K562 (cell line): ENCODE results near the gene ATF6B. TPM values are rescaled to one million over a fixed set of nuclear protein-coding genes. Genes with fewer than 3 reads are reported as not detected.

Experiments used
- ARID1B ChIP-seq: fragments of 450-650 bp; IDR thresholded peaks from 2 replicates; pipeline ENCODE4 v1.6.1; 2016; ENCODE audit warnings: antibody characterized with exemption, mild to moderate bottlenecking, inconsistent platforms
- ARNT ChIP-seq, 2 experiments: fragments of 450-650 bp; IDR thresholded peaks; 2 replicates each; pipeline ENCODE4 v1.6.1; 2016; ENCODE audit warnings: mild to moderate bottlenecking in 1 of 2
- BHLHE40 ChIP-seq: IDR thresholded peaks from 2 replicates; pipeline ENCODE4 v1.6.1; 2011; ENCODE audit warnings: low read length, improper control_type of control experiment
- CBX2 ChIP-seq: fragments of 200-600 bp; sonication (generic); IDR thresholded peaks from one replicate; pipeline ENCODE4 v1.6.1; 2012; ENCODE audit warnings: mild to moderate bottlenecking, low read length, inconsistent platforms; ENCODE audit not compliant: insufficient read depth, poor library complexity, severe bottlenecking
- CSDE1 ChIP-seq, 2 experiments: fragments of 450-650 bp; IDR thresholded peaks; 2 replicates each; pipeline ENCODE4 v1.6.1; 2016; ENCODE audit warnings: mild to moderate bottlenecking in 1 of 2
- CTBP1 ChIP-seq: fragments of 450-650 bp; IDR thresholded peaks from 2 replicates; pipeline ENCODE4 v1.6.1; 2016; ENCODE audit warnings: borderline replicate concordance
- ETV6 ChIP-seq, 3 experiments: fragments of 150-350 bp in 1 of 3; sonication (generic) in 1 of 3; formaldehyde crosslinking in 1 of 3; IDR thresholded peaks; 2 replicates each; pipeline versions ENCODE4 v1.6.1 to v1.8.0; 2014 to 2022; ENCODE audit warnings: borderline replicate concordance in 2 of 3, low read depth in 2 of 3, antibody characterized with exemption in 1 of 3, low read length in 1 of 3, mild to moderate bottlenecking in 1 of 3, missing genetic modification reagents in 1 of 3
- FOXJ2 ChIP-seq: fragments of 200-800 bp; sonication (Bioruptor generic); IDR thresholded peaks from 2 replicates; pipeline ENCODE4 v1.6.1; 2016; ENCODE audit warnings: missing genetic modification characterization, missing compliant biosample characterization
- GATAD2A ChIP-seq: fragments of 450-650 bp; IDR thresholded peaks from 2 replicates; pipeline ENCODE4 v1.6.1; 2017
- HCFC1 ChIP-seq: IDR thresholded peaks from 2 replicates; pipeline ENCODE4 v1.6.1; 2012; ENCODE audit warnings: low read depth, low read length, improper control_type of control experiment
- HEY1 ChIP-seq: fragments of 250-450 bp; sonication (Bioruptor Pico); IDR thresholded peaks from 2 replicates; pipeline ENCODE4 v1.5.0; 2020; ENCODE audit warnings: mild to moderate bottlenecking, moderate library complexity, borderline replicate concordance
- ILF3 ChIP-seq: fragments of 450-650 bp; IDR thresholded peaks from 2 replicates; pipeline ENCODE4 v1.6.1; 2018; ENCODE audit warnings: antibody characterized with exemption, mild to moderate bottlenecking, moderate library complexity, borderline replicate concordance
- LCOR ChIP-seq: sonication (generic); formaldehyde crosslinking; IDR thresholded peaks from 2 replicates; pipeline ENCODE4 v1.8.0; 2022; ENCODE audit warnings: mild to moderate bottlenecking, missing genetic modification reagents
- MCM5 ChIP-seq: fragments of 450-650 bp; IDR thresholded peaks from 2 replicates; pipeline ENCODE4 v1.6.1; 2016; ENCODE audit warnings: low read depth
- NFXL1 ChIP-seq: fragments of 450-650 bp; formaldehyde crosslinking; IDR thresholded peaks from 2 replicates; pipeline ENCODE4 v1.4.0; 2021; ENCODE audit warnings: mild to moderate bottlenecking
- PHF20 ChIP-seq: fragments of 450-650 bp; IDR thresholded peaks from 2 replicates; pipeline ENCODE4 v1.6.1; 2018; ENCODE audit not compliant: partially characterized antibody
- RBM15 ChIP-seq: fragments of 200-400 bp; formaldehyde crosslinking; IDR thresholded peaks from 2 replicates; pipeline ENCODE4 v1.6.1; 2018; ENCODE audit warnings: mild to moderate bottlenecking, low read length, moderate library complexity; ENCODE audit not compliant: insufficient read depth
- SAP30 ChIP-seq: fragments of 200-600 bp; sonication (generic); IDR thresholded peaks from 2 replicates; pipeline ENCODE4 v1.6.1; 2012; ENCODE audit warnings: borderline replicate concordance, low read depth, mild to moderate bottlenecking, moderate library complexity, low read length, control low read depth, inconsistent platforms; ENCODE audit not compliant: insufficient read depth, poor library complexity, severe bottlenecking
- SMAD2 ChIP-seq: fragments of 150-350 bp; IDR thresholded peaks from 2 replicates; pipeline ENCODE4 v1.6.1; 2014; ENCODE audit warnings: low read depth, mild to moderate bottlenecking, low read length
- TCF3 ChIP-seq: sonication (generic); formaldehyde crosslinking; IDR thresholded peaks from 2 replicates; pipeline ENCODE4 v1.4.0; 2020; ENCODE audit warnings: mild to moderate bottlenecking, missing genetic modification reagents
- TRIM24 ChIP-seq, 2 experiments: fragments of 450-650 bp; IDR thresholded peaks; 2 replicates each; pipeline ENCODE4 v1.6.1; 2016
- U2AF1 ChIP-seq: fragments of 200-400 bp; formaldehyde crosslinking; optimal IDR thresholded peaks from 2 replicates; pipeline ENCODE3; 2017; ENCODE audit warnings: mild to moderate bottlenecking, low read depth, low read length, moderate library complexity
- ZEB2 ChIP-seq: fragments of 450-650 bp; IDR thresholded peaks from 2 replicates; pipeline ENCODE4 v1.6.1; 2016
- ZNF444 ChIP-seq: fragments of 250-450 bp; sonication (Bioruptor Pico); IDR thresholded peaks from 2 replicates; pipeline ENCODE4 v1.4.0; 2020; ENCODE audit warnings: mild to moderate bottlenecking, moderate library complexity
- ZNF512 ChIP-seq: IDR thresholded peaks from 2 replicates; pipeline ENCODE4 v1.6.1; 2016; ENCODE audit warnings: missing genetic modification characterization, missing compliant biosample characterization
- ZNF695 ChIP-seq: fragments of 450-650 bp; formaldehyde crosslinking; IDR thresholded peaks from 2 replicates; pipeline ENCODE4 v1.4.0; 2020; ENCODE audit warnings: mild to moderate bottlenecking, moderate library complexity
- ZNF740 ChIP-seq, 3 experiments: fragments of 200-800 bp in 1 of 3; sonication (Bioruptor generic) in 1 of 3; sonication (generic) in 1 of 3; formaldehyde crosslinking in 1 of 3; IDR thresholded peaks; 2 replicates each; pipeline versions ENCODE4 v1.6.1 to v1.8.0; 2016 to 2022; ENCODE audit warnings: mild to moderate bottlenecking in 2 of 3, missing compliant biosample characterization in 2 of 3, missing genetic modification characterization in 2 of 3, missing genetic modification reagents in 1 of 3
- ZZZ3 ChIP-seq: fragments of 450-650 bp; IDR thresholded peaks from 2 replicates; pipeline ENCODE4 v1.6.1; 2016; ENCODE audit warnings: antibody characterized with exemption, mild to moderate bottlenecking, moderate library complexity
- polyA plus RNA-seq, 8 experiments: library from polyadenylated mRNA; depleted of rRNA in 4 of 8; stranded (reverse) in 5 of 8; unstranded in 3 of 8; fragments of >200 nt; fragmentation: Nextera tagmentation in 2 of 8; fragmentation: Illumina TruSeq in 1 of 8; extraction: Ambion mirVana in 2 of 8; extraction: Trizol in 1 of 8; gene quantifications; 2 replicates each; pipeline versions ENCODE4 v1.2.1 to v1.2.3, GENCODE V29; 2011 to 2014; ENCODE audit warnings: inconsistent platforms in 1 of 8, missing spikeins in 1 of 8
- total RNA-seq, 7 experiments: library from RNA; depleted of rRNA in 6 of 7; stranded (reverse); fragments of >200 nt in 6 of 7; fragmentation: Illumina TruSeq in 2 of 7; extraction: Trizol in 2 of 7; gene quantifications; 2 replicates each; pipeline versions ENCODE4 v1.2.1 to v1.2.3, GENCODE V29; 2011 to 2021; ENCODE audit warnings: low replicate concordance in 1 of 7

The ATF6B gene
- total and polyA plus RNA-seq, 9 of the 15 experiments (the other 6 are each of a cell fraction or from before 2014, with no cell fraction given): 20.7 to 131 (median 31.7) TPM

- TF ChIP-seq TCF3 (CRISPR knock-in tag) (peak; percentile 24; the same call in 1 of the 2 replicates), CTBP1 (peak; percentile 19; the same call in 1 of the 2 replicates), SMAD2 (no peak), BHLHE40 (0 out of 2 replicates have a peak, but pooled peaks have one; percentile 37), ZZZ3 (no peak), NFXL1 (CRISPR knock-in tag) (no peak), PHF20 (no peak), MCM5 (no peak), ILF3 (no peak), HCFC1 (peak; percentile 53), ZEB2 (no peak), CSDE1 (IDR thresholded peaks at IDR 0.05) (no peak), HEY1 (CRISPR knock-in tag) (no peak), RBM15 (no peak), ZNF740 (CRISPR knock-in tag; IDR thresholded peaks at IDR 0.05) (no peak), ZNF740 (tag; IDR thresholded peaks at IDR 0.05) (no peak), ETV6 (IDR thresholded peaks at IDR 0.05; ENCODE audit: borderline replicate concordance in 1 of 2, low read depth in 2 of 2, low read length in 1 of 2) (no peak), ETV6 (CRISPR knock-in tag; IDR thresholded peaks at IDR 0.05; ENCODE audit: borderline replicate concordance) (no peak), CBX2 (no peak), ARNT (IDR thresholded peaks at IDR 0.05) (no peak), ARID1B (no peak), U2AF1 (no peak), LCOR (CRISPR knock-in tag) (no peak), SAP30 (no peak), ZNF695 (no peak), FOXJ2 (no peak), ZNF512 (tag) (no peak), TRIM24 (IDR thresholded peaks at IDR 0.05) (no peak; a peak in 1 of 4 replicates), GATAD2A (no peak), ZNF444 (CRISPR knock-in tag) (no peak)
Measured at GRCh38 chr6:32087574-32088486, 40.2 kb downstream of the ATF6B start (continued).
